Posterior vena cava (tissue), 2 donors: ENCODE results near the gene TUBB4A. TPM values are rescaled to one million over a fixed set of nuclear protein-coding genes. Genes with fewer than 3 reads are reported as not detected.

Source experiments
- DNase-seq: peaks from one replicate; pipeline ENCODE4 v3.0.0-alpha.2; 2020; ENCODE audit warnings: low spot score
- intact Hi-C, 2 donors: fragments of 100-400 bp; cut with DNase I; formaldehyde crosslinking; loops; one replicate each; pipeline versions ENCODE4 v1.14.1 to v1.14.2; 2022 to 2023
- total RNA-seq, 2 donors: library from RNA; stranded (reverse); fragmentation: NEBNext Ultra II Directional; extraction: Animal tissue kit (Norgen Biotek cat#: 25700); gene quantifications; one replicate each; pipeline ENCODE4 v1.2.1, GENCODE V29; 2021
- donor health status: DM: yes; HTN: yes; CAD: no.
- donor health status: DM: yes; HTN: yes; CAD: no.

Gene TUBB4A
- total RNA-seq, 2 donors from 2014 or later, result 0.42 to 0.48 TPM

GRCh38 chr19:6500837-6501739 is 1.0 kb downstream of the TUBB4A start:
- intact Hi-C loops, result no loop called here

GRCh38 chr19:6499052-6499790 is 2.9 kb downstream of the TUBB4A start:
- intact Hi-C loops, result no loop called here
- no peak for DNase-seq

More at GRCh38 chr19:6500837-6501739, 1.0 kb downstream of the TUBB4A start:
- no peak for DNase-seq

- intact Hi-C loops, result no loop called here
- no peak for DNase-seq
These were observed 3.6 kb downstream of the TUBB4A start for GRCh38 chr19:6498294-6499036.

GRCh38 chr19:6495947-6496346 is 6.2 kb downstream of the TUBB4A start:
- DNase-seq, result no peak
- intact Hi-C loops, result no loop called here

- no peak for DNase-seq
- intact Hi-C loops, result no loop called here
These were observed 7.6 kb downstream of the TUBB4A start for GRCh38 chr19:6494438-6495036.

GRCh38 chr19:6491802-6492592 is 10.1 kb downstream of the TUBB4A start:
- DNase-seq, result no peak
- intact Hi-C loops, result no loop called here

- no peak for DNase-seq
- intact Hi-C loops, result no loop called here
These were observed 12.0 kb downstream of the TUBB4A start for GRCh38 chr19:6490134-6490533.

- intact Hi-C loops, result no loop called here
- DNase-seq, result no peak
These were observed 12.6 kb downstream of the TUBB4A start for GRCh38 chr19:6489278-6490061.

GRCh38 chr19:6484831-6485230 is 17.3 kb downstream of the TUBB4A start:
- intact Hi-C loops, result no loop called here
- no peak for DNase-seq

- no peak for DNase-seq
- intact Hi-C loops, result no loop called here
These were observed 17.9 kb downstream of the TUBB4A start for GRCh38 chr19:6484230-6484629.

GRCh38 chr19:6483235-6483634 is 18.9 kb downstream of the TUBB4A start:
- intact Hi-C loops, result no loop called here
- DNase-seq, result no peak

GRCh38 chr19:6482343-6482686 is 19.8 kb downstream of the TUBB4A start:
- no peak for DNase-seq
- intact Hi-C loops, result no loop called here

- DNase-seq, result no peak
- intact Hi-C loops, result no loop called here
These were observed 20.4 kb downstream of the TUBB4A start, which contains the start of gene DENND1C for GRCh38 chr19:6481541-6482342. TSS of gene DENND1C (minus strand) at chr19:6481787. CDS start at chr19:6481695, 92 bp downstream.

- no peak for DNase-seq
- intact Hi-C loops, result no loop called here
These were observed 21.2 kb downstream of the TUBB4A start for GRCh38 chr19:6480848-6481415.

GRCh38 chr19:6479836-6480398 is 22.2 kb downstream of the TUBB4A start:
- DNase-seq, result no peak
- intact Hi-C loops, result no loop called here

GRCh38 chr19:6478815-6479214 is 23.3 kb downstream of the TUBB4A start:
- no peak for DNase-seq
- intact Hi-C loops, result no loop called here
